HG03025 (cell line): ENCODE measurements around the gene CHSY1.
"Not testable (repeated sequence)": the region's sequence is repeated elsewhere in the genome, so short reads cannot be mapped to it uniquely, and the experiment has no call there.

Experiments used
- ATAC-seq: cut with Tn5 transposase; IDR thresholded peaks from one replicate; pipeline ENCODE4 v1.9.1; 2021; ENCODE audit warnings: mild to moderate bottlenecking, moderate library complexity; ENCODE audit not compliant: unreplicated experiment, low FRiP score

Gene CHSY1

DNA sequence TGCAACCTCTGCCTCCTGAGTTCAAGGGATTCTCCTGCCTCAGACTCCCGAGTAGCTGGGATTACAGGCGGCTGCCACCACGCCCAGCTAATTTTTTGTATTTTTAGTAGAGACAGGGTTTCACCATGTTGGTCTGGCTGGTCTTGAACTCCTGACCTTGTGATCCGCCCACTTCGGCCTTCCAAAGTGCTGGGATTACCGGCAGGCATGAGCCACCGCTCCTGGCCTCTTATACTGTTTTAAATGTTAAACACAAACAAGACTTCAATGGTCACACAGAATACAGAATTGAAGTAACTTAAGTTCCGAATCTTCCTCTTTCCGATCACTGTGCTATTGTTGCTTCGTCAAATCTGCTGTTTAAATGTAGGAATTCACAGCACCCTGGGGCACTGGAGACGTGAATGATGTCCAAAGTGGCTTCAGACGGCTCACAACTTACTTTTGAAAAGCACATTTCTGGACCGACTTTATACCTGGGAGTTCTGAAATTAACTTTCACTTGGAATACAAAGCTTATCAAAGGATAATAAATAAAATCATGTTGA, 125.9 kb downstream of the CHSY1 start:
- not testable (repeated sequence) for ATAC-seq
